ENCODE data around the gene FBXO33.
A peak's percentile ranks its signal among the peaks of the same experiment; 100 is the strongest.
"Not testable (repeated sequence)": the region's sequence is repeated elsewhere in the genome, so short reads cannot be mapped to it uniquely, and the experiment has no call there.

FBXO33 gene

GRCh38 chr14:39369029-39369428 lies 63.2 kb downstream of the FBXO33 start:
- no peak for DNase-seq (ENCODE audit: low spot score)

GRCh38 chr14:39368261-39368959 lies 63.8 kb downstream of the FBXO33 start:
- DNase-seq (ENCODE audit: low spot score), result peak; percentile 19

- DNase-seq (ENCODE audit: low spot score), result no peak
These were observed 64.9 kb downstream of the FBXO33 start for GRCh38 chr14:39367387-39367751.

GRCh38 chr14:39366460-39367386 lies 65.5 kb downstream of the FBXO33 start:
- DNase-seq (ENCODE audit: low spot score), result no peak

- DNase-seq (ENCODE audit: low spot score), result no peak
These were observed 66.9 kb downstream of the FBXO33 start for GRCh38 chr14:39365354-39365753.

- no peak for DNase-seq (ENCODE audit: low spot score)
These were observed 67.7 kb downstream of the FBXO33 start for GRCh38 chr14:39364509-39364908.

- DNase-seq (ENCODE audit: low spot score), result not testable (repeated sequence)
These were observed 70.7 kb downstream of the FBXO33 start for GRCh38 chr14:39361556-39361955.

GRCh38 chr14:39360316-39360715 lies 71.9 kb downstream of the FBXO33 start:
- no peak for DNase-seq (ENCODE audit: low spot score)

- not testable (repeated sequence) for DNase-seq (ENCODE audit: low spot score)
These were observed 73.2 kb downstream of the FBXO33 start for GRCh38 chr14:39359069-39359468.

- DNase-seq (ENCODE audit: low spot score), result no peak
These were observed 80.5 kb downstream of the FBXO33 start for GRCh38 chr14:39351708-39352107.

GRCh38 chr14:39350866-39351265 lies 81.4 kb downstream of the FBXO33 start:
- no peak for DNase-seq (ENCODE audit: low spot score)
